B cell (primary cell): ENCODE data around the gene ZMYM1.

Experiments used
- CTCF ChIP-seq: fragments of 200-600 bp; IDR thresholded peaks from one replicate; pipeline ENCODE4 v1.8.0; 2022; ENCODE audit warnings: antibody characterized with exemption, mild to moderate bottlenecking
- EZH2 ChIP-seq: IDR thresholded peaks from 2 replicates; pipeline ENCODE4 v1.6.1; 2012; ENCODE audit warnings: borderline replicate concordance, low read depth, mild to moderate bottlenecking, moderate library complexity, low read length; ENCODE audit not compliant: insufficient read depth, poor library complexity, severe bottlenecking

- TF ChIP-seq CTCF, result no peak
- no peak for TF ChIP-seq EZH2
Measured at GRCh38 chr1:35164893-35165292, 85.7 kb downstream of the ZMYM1 start.
